Right lobe of liver (tissue), 6 donors: ENCODE data around the gene MISP3. TPM values are rescaled to one million over a fixed set of nuclear protein-coding genes. Genes with fewer than 3 reads are reported as not detected.

Source experiments
- ATAC-seq, 4 donors: fragments of 200-7000 bp; cut with Tn5 transposase; one replicate each; pipeline ENCODE4 v1.9.1; 2020; ENCODE audit warnings: mild to moderate bottlenecking in 4 of 4, moderate library complexity in 4 of 4
- DNase-seq, 3 donors: peaks; one replicate each; pipeline ENCODE4 v3.0.0-alpha.2; 2020
- H3K27ac ChIP-seq, 3 donors: fragments of 200-600 bp; one replicate each; pipeline ENCODE4 v1.8.0; 2022
- H3K27me3 ChIP-seq, 2 donors: fragments of 200-600 bp; one replicate each; pipeline ENCODE4 v1.8.0; 2022
- H3K36me3 ChIP-seq, 4 donors: fragments of 200-600 bp; sonication (generic) in 1 of 4; one replicate each; pipeline versions ENCODE4 v1.5.1 to v1.8.0; 2017 to 2022; ENCODE audit warnings: control low read depth in 1 of 4
- H3K4me1 ChIP-seq, 4 donors: fragments of 200-600 bp; sonication (generic) in 1 of 4; one replicate each; pipeline versions ENCODE4 v1.5.1 to v1.8.0; 2017 to 2022; ENCODE audit warnings: control low read depth in 1 of 4
- H3K4me3 ChIP-seq, 3 donors: fragments of 200-600 bp; one replicate each; pipeline ENCODE4 v1.8.0; 2022
- H3K9me3 ChIP-seq, 4 donors: fragments of 200-600 bp; sonication (generic) in 1 of 4; one replicate each; pipeline versions ENCODE4 v1.5.1 to v1.8.0; 2017 to 2022; ENCODE audit warnings: control low read depth in 1 of 4
- POLR2A ChIP-seq: fragments of 450-650 bp; IDR thresholded peaks from one replicate; pipeline ENCODE4 v1.6.1; 2017; ENCODE audit warnings: antibody characterized with exemption, mild to moderate bottlenecking
- WGBS: methylation state at CpG from one replicate; pipeline ENCODE4 v1.1.6; 2018; ENCODE audit warnings: low coverage, low lambda C conversion rate; ENCODE audit not compliant: insufficient coverage; ENCODE audit errors: missing lambda C conversion rate; 5-methylcytosine and 5-hydroxymethylcytosine counted together
- intact Hi-C, 2 donors: fragments of 100-400 bp; cut with DNase I; formaldehyde crosslinking; loops; one replicate each; pipeline versions ENCODE4 v1.11.2 to v1.14.1; 2022
- total RNA-seq, 6 experiments: library from RNA; depleted of rRNA in 2 of 6; stranded (reverse); fragments of >200 nt in 2 of 6; fragmentation: NEBNext Ultra II Directional in 3 of 6; extraction: Animal tissue kit (Norgen Biotek cat#: 25700) in 3 of 6; gene quantifications; one replicate each; pipeline versions ENCODE4 v1.1.0 to v1.2.4, GENCODE V29; 2016 to 2023
- TF ChIP-seq, protein P1 (sequence below), 4 donors: fragments of 200-600 bp in 3 of 4; fragments of 450-650 bp in 1 of 4; IDR thresholded peaks; one replicate each; pipeline versions ENCODE4 v1.5.1 to v1.8.0; 2016 to 2022; ENCODE audit warnings: antibody characterized with exemption in 4 of 4, mild to moderate bottlenecking in 2 of 4
- donor health status: DM: no; HTN: yes; CAD: no.
- donor health status: DM: no; HTN: no; CAD: no.
- donor health status: DM: no; HTN: no; CAD: no.
- donor health status: DM: no; HTN: yes; CAD: no.
- donor health status: DM: no; HTN: yes; CAD: no.

Gene MISP3
- total RNA-seq, 6 experiments from 2014 or later = 3.6 to 12.0 (median 6.1) TPM

DNA sequence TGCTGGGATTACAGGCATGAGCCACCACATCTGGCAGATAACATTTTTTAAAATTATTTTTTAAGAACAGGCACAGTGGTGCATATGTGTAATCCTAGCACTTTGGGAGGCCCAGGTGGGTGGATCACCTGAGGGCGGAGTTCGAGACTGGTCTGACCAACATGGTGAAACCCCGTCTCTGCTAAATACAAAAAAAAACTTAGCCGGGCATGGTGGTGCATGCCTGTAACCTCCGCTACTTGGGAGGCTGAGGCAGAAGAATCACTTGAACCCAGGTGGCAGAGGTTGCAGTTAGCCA is 10.1 kb upstream of the MISP3 start:
- no peak for DNase-seq
- no peak for ATAC-seq
- 60% methylated on average over 3 of the region's 5 CpGs for WGBS
- Histone ChIP-seq H3K27me3 (no peaks in the 10 kb centered on the region), H3K9me3 (no peaks in the 10 kb centered on the region), H3K36me3 (no peaks in the 10 kb centered on the region), H3K27ac (peak overlapping the region in 2 of 3 donors; percentile 74 to 92), H3K4me1 (peaks cover 0 to 27% (median 9%) of the 10 kb centered on the region in 4 donors), H3K4me3 (no peak overlapping the region)
- TF ChIP-seq, protein P1, sequence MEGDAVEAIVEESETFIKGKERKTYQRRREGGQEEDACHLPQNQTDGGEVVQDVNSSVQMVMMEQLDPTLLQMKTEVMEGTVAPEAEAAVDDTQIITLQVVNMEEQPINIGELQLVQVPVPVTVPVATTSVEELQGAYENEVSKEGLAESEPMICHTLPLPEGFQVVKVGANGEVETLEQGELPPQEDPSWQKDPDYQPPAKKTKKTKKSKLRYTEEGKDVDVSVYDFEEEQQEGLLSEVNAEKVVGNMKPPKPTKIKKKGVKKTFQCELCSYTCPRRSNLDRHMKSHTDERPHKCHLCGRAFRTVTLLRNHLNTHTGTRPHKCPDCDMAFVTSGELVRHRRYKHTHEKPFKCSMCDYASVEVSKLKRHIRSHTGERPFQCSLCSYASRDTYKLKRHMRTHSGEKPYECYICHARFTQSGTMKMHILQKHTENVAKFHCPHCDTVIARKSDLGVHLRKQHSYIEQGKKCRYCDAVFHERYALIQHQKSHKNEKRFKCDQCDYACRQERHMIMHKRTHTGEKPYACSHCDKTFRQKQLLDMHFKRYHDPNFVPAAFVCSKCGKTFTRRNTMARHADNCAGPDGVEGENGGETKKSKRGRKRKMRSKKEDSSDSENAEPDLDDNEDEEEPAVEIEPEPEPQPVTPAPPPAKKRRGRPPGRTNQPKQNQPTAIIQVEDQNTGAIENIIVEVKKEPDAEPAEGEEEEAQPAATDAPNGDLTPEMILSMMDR (IDR thresholded peaks at IDR 0.05) = no peak
- no peak for TF ChIP-seq POLR2A
- intact Hi-C loops = no loop called here

DNA sequence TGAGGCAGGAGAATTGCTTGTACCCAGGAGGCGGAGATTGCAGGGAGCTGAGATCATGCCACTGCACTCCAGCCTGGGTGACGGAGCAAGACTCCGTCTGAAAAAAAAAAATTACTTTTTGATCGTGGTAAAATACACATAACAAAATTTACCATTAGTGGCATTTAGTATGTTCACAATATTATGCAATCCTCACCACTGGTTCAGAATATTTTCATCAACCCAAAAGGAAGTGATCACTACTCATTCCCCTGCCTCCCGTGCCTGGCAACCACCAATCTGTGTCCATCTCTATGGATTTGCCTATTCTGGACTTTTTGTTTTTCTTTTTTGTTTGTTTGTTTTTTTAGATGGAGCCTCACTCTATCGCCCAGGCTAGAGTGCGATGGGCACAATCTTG is 9.5 kb upstream of the MISP3 start:
- Histone ChIP-seq H3K27ac (no peak overlapping the region), H3K9me3 (no peaks in the 10 kb centered on the region), H3K36me3 (no peaks in the 10 kb centered on the region), H3K27me3 (no peaks in the 10 kb centered on the region), H3K4me3 (no peak overlapping the region), H3K4me1 (peaks cover 0 to 27% (median 9%) of the 10 kb centered on the region in 4 donors)
- DNase-seq (no peak), ATAC-seq (no peak)
- TF ChIP-seq, protein P1 (IDR thresholded peaks at IDR 0.05) = no peak
- no peak for TF ChIP-seq POLR2A
- 71% methylated on average over 7 of the region's 7 CpGs for WGBS
- intact Hi-C loops = no loop called here

DNA sequence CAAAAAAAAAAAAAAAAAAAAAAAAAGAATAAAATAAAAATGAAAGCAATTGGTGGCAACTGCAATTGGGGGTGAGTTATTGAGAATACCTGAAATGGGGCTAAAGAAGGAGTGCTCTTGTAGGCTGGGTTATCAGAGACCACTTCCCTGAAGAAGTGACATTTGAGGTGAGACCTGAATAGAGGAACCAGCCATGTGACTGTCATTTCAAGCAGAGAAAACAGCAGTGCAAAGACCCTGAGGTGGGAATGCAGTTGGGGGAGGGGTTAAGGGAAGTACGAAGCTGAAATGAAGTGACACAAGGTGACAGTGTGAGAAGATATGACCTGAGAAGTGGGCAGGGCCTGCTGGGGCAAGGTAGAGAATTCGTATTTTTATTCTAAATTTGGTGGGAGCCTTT is 6.5 kb upstream of the MISP3 start:
- WGBS = 83% methylated on average over 2 of the region's 2 CpGs

DNA sequence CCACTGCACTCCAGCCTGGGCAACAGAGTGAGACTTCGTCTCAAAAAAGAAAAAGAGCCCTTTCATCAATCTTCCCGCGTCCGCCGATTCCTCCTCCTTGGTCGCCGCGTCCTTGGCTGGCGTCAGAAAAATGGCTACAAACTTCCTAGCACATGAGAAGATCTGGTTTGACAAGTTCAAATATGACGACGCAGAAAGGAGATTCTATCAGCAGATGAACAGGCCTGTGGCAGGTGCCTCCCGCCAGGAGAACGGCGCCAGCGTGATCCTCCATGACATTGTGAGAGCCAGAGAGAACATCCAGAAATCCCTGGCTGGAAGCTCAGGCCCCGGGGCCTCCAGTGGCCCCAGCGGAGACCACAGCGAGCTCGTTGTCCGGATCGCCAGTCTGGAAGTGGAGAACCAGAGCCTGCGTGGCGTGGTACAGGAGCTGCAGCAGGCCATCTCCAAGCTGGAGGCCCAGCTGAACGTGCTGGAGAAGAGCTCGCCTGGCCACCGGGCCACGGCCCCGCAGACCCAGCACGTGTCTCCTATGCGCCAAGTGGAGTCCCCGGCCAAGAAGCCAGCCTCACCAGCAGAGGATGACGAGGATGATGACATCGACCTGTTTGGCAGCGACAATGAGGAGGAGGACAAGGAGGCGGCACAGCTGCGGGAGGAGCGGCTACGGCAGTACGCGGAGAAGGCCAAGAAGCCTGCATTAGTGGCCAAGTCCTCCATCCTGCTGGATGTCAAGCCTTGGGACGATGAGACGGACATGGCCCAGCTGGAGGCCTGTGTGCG is 2.1 kb upstream of the MISP3 start:
- 95% methylated on average over 17 of the region's 43 CpGs for WGBS
- intact Hi-C loops = no loop called here
- DNase-seq (no peak), ATAC-seq (no peak)
- H3K27ac ChIP-seq = no peak overlapping the region
- no peak overlapping the region for H3K4me3 ChIP-seq
- H3K9me3 ChIP-seq = no peaks in the 10 kb centered on the region
- peaks cover 0 to 16% (median 7%) of the 10 kb centered on the region in 4 donors for H3K4me1 ChIP-seq
- TF ChIP-seq, protein P1 (IDR thresholded peaks at IDR 0.05) = no peak
- TF ChIP-seq POLR2A = no peak
- no peaks in the 10 kb centered on the region for H3K27me3 ChIP-seq
- H3K36me3 ChIP-seq = no peaks in the 10 kb centered on the region

More for the DNA sequence above, 6.5 kb upstream of the MISP3 start:
- TF ChIP-seq, protein P1 (IDR thresholded peaks at IDR 0.05) = no peak
- no peak for TF ChIP-seq POLR2A
- no peaks in the 10 kb centered on the region for H3K9me3 ChIP-seq
- no peak for DNase-seq
- no peak overlapping the region for H3K4me3 ChIP-seq
- no peaks in the 10 kb centered on the region for H3K36me3 ChIP-seq
- H3K27ac ChIP-seq = no peak overlapping the region
- H3K27me3 ChIP-seq = no peaks in the 10 kb centered on the region
- intact Hi-C loops = no loop called here
- ATAC-seq = no peak
- peaks cover 0 to 5% (median under 1%) of the 10 kb centered on the region in 4 donors for H3K4me1 ChIP-seq
